HG03060 (cell line): Measurements from ENCODE around the gene TEKTIP1.
"Not testable (repeated sequence)": the region's sequence is repeated elsewhere in the genome, so short reads cannot be mapped to it uniquely, and the experiment has no call there.

Source experiments
- ATAC-seq: cut with Tn5 transposase; IDR thresholded peaks from one replicate; pipeline ENCODE4 v1.9.1; 2021; ENCODE audit warnings: low read depth, moderate number of reproducible peaks; ENCODE audit not compliant: unreplicated experiment

TEKTIP1 gene

DNA sequence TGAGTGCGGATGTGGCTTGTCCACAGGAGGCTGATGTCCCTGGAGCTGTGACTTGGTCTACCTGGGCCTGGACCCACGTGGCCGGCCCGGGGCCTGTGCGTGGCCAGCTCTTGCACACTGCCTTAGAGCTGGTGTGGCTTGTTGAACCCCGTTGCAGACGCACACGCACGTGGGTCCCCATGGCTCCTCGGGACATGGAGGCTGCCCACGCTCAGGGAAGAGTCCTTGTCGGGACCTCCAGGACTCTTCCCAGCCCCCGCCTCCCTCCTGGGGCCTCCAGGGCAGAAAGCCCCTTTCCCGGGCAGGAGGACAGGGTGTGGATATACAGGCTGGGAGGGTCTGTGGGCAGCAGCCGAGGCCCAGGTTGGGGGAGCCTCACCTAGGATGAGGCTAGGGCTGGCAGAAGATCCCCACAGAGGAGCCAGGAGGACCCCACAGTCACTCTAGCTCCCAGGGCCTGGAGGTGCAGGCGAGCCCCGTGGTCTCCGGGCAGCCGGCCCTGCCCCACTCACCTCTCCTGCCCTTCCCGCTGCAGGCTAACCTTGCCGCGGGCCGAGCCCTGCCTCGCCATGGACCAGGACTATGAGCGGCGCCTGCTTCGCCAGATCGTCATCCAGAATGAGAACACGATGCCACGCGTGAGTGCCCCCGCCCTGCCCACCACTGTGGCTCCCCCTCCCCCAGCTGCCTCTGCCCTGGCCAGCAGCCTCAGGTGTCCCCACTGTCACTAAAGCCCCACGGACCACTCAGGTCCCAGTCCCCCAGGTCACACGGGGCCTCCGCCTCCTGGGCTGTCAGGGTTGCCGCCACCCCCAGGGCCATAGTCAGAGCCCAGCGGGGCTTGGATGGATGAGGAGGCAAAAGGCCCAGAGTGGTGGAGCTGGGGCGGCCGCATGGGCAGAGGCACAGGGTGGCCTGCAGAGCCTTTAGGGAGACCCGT is 16.3 kb upstream of the TEKTIP1 start:
- no peak for ATAC-seq

DNA sequence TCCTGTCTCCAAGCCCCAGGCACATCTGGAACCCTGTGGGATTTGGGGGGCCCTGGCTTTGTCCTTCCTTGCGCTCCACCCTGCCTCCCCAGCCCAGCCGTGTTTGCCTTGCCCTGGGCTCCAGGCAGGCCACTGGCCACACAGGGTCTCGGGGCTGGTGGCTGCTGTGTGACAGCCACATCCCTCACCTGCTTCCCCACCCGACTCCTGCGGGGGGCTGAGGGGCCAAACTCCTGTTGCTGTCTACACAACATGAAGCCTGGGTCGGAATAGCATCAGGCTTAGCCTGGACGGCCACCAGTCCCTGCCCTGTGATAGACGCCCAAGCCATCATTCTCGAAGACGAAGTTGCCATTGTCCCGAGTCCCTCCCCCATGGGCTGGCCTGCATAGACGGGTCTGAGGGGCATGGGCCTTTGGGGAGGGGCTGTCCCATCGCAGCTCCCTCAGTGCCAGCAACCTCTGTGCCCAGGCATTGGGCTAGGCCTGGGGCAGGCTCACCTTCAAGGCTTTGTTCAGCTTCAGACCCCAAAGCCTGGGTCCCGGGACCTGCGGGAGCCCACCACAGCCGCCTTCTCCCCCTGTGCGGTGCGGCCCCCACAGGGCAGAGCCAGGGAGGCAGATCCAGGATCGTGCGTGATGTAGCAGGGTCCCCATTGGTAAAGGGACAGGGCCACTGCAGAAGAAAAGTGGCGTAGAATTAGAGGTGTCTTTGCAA is 15.5 kb upstream of the TEKTIP1 start:
- ATAC-seq: no peak

DNA sequence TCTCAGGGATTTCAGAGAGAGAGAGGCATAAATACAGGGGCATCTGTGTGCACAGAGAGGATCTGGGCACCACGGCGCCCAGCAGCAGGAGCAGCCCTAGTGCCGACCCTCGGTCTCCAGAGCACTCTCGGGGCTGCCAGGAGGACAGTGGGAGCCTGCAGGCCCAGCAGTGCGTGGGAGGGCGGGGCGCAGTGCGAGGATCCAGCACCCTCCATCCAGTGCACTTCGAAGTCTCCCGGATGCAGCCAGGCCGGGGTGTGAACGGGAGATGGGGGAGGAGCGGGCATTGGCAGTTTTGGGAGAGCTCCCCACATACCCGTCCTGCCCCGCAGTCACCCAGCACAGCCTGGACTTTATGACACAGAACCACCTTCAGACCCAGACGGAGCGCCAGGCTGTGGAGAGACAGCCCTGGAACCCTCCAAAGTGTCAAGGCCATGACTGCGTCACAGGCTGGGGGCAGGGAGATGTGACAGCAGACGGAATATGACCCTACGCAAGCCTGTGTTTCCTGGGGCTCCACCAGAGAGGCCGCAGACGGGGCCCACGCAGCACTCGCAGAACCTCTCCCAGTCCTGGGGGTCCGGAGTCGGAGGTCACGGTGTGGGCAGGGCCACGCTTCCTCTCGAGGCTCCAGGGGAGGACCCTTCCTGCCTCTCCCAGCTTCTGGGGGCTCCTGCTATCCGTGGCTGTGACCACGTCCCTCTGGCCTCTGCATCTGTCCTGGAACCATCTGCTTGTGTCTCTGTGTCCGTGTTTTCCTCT is 14.7 kb upstream of the TEKTIP1 start:
- ATAC-seq: no peak

- no peak for ATAC-seq
Observed at GRCh38 chr19:3524904-3525451, 14.0 kb upstream of the TEKTIP1 start.

- no peak for ATAC-seq
Observed at GRCh38 chr19:3526507-3527237, 12.3 kb upstream of the TEKTIP1 start.

DNA sequence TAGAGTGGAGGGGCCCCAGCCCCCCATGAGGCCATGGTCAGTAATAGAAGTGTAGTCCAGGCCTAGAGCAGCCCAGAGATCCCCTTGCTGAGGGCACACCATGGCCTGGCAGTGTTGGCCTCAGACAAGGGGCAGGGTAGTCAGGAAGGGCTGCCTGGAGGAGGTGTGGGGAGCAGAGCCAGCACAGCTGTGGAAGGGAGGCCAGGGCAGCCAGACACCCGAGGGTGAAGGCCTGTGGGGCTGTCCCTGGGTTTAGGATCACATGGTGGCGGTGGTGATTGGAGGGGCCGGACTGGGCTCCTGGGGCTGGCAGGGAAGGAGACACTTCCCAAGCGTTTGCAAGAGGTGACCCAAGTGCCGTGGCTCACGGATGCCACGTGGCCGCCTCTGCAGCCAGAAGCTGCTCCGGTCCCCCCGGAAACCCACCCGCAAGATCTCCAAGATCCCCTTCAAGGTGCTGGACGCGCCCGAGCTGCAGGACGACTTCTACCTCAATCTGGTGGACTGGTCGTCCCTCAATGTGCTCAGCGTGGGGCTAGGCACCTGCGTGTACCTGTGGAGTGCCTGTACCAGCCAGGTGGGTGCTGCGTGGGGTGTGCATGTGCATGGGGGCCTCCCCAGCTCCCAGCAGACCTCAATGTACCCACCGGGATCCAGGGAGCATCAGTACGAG is 11.6 kb upstream of the TEKTIP1 start:
- ATAC-seq: no peak

DNA sequence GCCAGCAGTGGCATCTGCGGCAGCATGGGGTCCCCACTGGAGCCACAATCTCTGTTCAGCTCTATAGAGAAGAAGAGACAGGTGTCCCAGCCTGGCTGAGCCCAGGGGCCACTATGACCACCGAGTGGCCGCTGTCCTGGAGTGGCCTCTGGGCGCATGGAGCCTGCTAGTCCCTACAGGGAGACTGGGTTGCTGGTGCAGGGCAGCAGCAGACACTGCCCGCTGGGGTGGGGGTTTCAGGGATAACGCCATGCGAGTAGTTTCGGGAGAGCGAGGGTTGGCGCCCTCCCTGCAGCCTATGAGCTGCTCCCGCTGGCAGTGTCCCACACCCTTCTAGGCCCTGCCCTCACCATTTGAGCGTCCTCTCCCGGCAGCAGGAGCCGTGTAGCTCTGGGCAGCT is 10.9 kb upstream of the TEKTIP1 start:
- ATAC-seq: no peak

DNA sequence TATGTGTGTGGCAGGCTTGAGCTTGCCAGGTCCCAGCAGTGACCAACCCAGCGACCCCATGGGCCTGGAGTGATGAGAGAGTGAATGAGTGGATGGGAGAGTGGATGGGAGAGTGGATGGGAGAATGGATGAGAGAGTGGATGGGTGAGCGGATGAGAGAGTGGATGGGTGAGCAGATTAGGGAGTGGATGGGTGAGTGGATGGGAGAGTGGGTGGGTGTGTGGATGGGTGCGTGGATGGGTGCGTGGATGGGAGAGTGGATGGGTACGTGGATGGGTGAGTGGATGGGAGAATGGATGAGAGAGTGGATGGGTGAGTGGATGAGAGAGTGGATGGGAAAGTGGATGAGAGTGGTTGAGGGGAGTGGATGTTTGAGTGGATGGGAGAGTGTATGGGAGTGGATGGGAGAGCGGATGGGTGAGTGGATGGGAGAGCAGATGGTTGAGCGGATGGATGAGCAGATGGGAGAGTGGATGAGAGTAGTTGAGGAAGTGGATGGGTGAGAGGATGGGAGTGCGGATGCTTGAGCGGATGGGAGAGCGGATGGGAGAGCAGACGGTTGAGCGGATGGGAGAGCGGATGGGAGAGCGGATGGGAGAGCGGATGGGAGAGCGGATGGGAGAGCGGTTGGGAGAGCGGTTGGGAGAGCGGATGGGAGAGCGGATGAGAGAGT is 10.3 kb upstream of the TEKTIP1 start:
- ATAC-seq: no peak

DNA sequence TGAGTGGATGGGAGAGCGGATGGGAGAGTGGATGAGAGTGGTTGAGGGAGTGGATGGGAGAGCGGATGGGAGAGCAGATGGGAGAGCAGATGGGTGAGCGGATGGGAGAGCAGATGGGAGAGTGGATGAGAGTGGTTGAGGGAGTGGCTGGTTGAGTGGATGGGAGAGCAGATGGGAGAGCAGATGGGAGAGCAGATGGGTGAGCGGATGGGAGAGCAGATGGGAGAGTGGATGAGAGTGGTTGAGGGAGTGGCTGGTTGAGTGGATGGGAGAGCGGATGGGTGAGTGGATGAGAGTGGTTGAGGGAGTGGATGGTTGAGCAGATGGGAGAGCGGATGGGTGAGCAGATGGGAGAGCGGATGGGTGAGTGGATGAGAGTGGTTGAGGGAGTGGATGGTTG is 9.7 kb upstream of the TEKTIP1 start:
- not testable (repeated sequence) for ATAC-seq

GRCh38 chr19:3530389-3530788 is 8.6 kb upstream of the TEKTIP1 start:
- no peak for ATAC-seq

- ATAC-seq: no peak
Observed at GRCh38 chr19:3531716-3532115, 7.3 kb upstream of the TEKTIP1 start.

DNA sequence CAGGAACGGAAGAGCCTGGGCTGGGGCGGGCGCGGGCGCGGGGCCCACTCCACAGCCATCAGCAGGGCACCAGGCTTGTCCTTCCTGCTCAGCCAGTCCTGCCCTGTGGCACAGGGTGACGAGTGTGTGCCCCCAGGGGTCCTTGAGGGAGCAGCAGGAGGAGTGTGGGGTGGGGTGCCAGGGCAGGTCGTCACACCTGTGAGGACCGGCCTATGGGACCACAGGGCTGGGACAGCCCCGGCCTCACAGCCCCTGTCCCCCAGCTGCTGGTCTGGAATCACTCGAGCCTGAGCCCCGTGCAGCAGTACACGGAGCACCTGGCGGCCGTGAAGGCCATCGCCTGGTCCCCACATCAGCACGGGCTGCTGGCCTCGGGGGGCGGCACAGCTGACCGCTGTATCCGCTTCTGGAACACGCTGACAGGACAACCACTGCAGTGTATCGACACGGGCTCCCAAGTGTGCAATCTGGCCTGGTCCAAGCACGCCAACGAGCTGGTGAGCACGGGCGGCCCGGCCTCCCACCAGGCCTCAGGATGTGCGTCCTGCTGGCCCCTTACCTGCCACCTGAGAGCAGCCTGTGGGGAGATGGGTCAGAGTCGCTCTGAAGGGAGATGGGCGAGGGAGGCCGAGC is 6.7 kb upstream of the TEKTIP1 start:
- ATAC-seq: no peak

- no peak for ATAC-seq
Observed at GRCh38 chr19:3533033-3533432, 5.9 kb upstream of the TEKTIP1 start.

DNA sequence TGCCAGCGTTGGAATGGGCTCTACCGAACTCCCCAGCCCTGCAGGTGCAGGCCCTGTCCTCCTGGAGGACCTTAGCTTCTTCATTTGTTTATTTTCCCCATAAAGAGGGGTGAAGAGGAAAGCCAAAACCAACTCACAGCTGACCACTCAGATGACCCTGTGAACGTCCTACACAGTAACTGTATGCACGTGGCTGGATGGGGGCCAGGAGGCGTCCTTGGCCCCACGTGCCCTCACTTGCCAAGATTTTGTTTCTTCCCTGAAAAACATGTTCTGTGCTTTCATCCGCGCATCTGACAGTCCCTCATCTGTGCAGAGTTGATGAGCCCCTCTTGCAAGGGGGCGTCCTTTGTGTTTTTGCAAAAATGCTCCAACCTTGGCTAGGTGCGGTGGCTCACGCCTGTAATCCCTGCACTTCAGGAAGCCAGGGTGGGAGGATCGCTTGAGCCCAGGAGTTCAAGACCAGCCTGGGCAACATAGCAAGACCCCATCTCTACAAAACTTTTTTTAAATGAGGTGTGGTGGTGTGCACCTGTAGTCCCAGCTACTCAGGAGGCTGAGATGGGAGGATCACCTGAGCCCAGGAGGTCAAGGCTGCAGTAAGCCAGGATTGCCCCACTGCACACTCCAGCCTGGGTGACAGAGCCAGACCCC is 5.3 kb upstream of the TEKTIP1 start:
- no peak for ATAC-seq

- ATAC-seq: no peak
Observed at GRCh38 chr19:3534375-3535234, 4.4 kb upstream of the TEKTIP1 start.

GRCh38 chr19:3535235-3535535 is 3.8 kb upstream of the TEKTIP1 start:
- ATAC-seq: no peak

GRCh38 chr19:3535563-3535965 is 3.4 kb upstream of the TEKTIP1 start:
- no peak for ATAC-seq
